K562 (cell line): ENCODE measurements around the gene FYB1. TPM values are rescaled to one million over a fixed set of nuclear protein-coding genes. Genes with fewer than 3 reads are reported as not detected.
A peak's percentile ranks its signal among the peaks of the same experiment; 100 is the strongest.

Source experiments
- ATAC-seq: fragments of 200-7000 bp; cut with Tn5 transposase; 3 replicates; pipeline ENCODE4 v1.9.1; 2020; ENCODE audit warnings: moderate library complexity
- BruUV-seq: library from RNA; stranded (reverse); fragments of 400-500 nt; replicated peaks from 2 replicates; lab custom pipeline; 2021; lab: Mats Ljungman, UMichigan
- CTCF ChIA-PET: fragments of 300-600 bp; formaldehyde crosslinking; extraction: SDS; loops from one replicate; lab custom pipeline; 2021; ENCODE audit warnings: low intra/inter-chr PET ratio; lab: Yijun Ruan, JAX
- POLR2A ChIA-PET: fragments of 300-600, 350-650 bp; sonication (Branson Sonifier 250); formaldehyde crosslinking; extraction: SDS; loops from one replicate; lab custom pipeline; 2021; ENCODE audit warnings: antibody characterized with exemption, inconsistent platforms; lab: Yijun Ruan, JAX
- DNase-seq, 4 experiments: peaks; one replicate each; pipeline versions ENCODE4 v3.0.0 to v3.0.0-alpha.2; 2011 to 2018; ENCODE audit warnings: low spot score in 3 of 4, mixed read lengths in 3 of 4; ENCODE audit errors: extremely low read depth in 1 of 4
- FAIRE-seq: peaks from 2 replicates; lab custom pipeline; 2011; peaks lifted over from hg19 to GRCh38; lab: Jason Lieb, UNC
- H2AFZ ChIP-seq: 2 replicates; pipeline ENCODE4 v1.6.0; 2011; ENCODE audit warnings: low read depth, low read length, control low read depth, inconsistent platforms
- H3K27ac ChIP-seq: fragments of 200-600 bp; 3 replicates; pipeline ENCODE4 v1.8.0; 2011; ENCODE audit warnings: low read depth, mild to moderate bottlenecking, control low read depth, inconsistent platforms, low read length, moderate library complexity, mixed read lengths; ENCODE audit errors: extremely low read depth
- H3K27me3 ChIP-seq, 2 experiments: fragments of 300-600 bp in 1 of 2; 2 replicates in 1 of 2; 3 replicates in 1 of 2; pipeline versions ENCODE4 v1.6.0 to v1.8.0; 2011; ENCODE audit warnings: inconsistent platforms in 2 of 2, low read length in 2 of 2, mild to moderate bottlenecking in 1 of 2, mixed read lengths in 1 of 2, moderate library complexity in 1 of 2; ENCODE audit not compliant: control insufficient read depth in 2 of 2, insufficient read depth in 2 of 2
- H3K36me3 ChIP-seq: fragments of 300-600 bp; 3 replicates; pipeline ENCODE4 v1.8.0; 2011; ENCODE audit warnings: mild to moderate bottlenecking, low read length, inconsistent platforms; ENCODE audit not compliant: control insufficient read depth, insufficient read depth
- H3K4me1 ChIP-seq, 2 experiments: fragments of 200-600 bp in 1 of 2; replicated peaks in 1 of 2; 2 replicates in 1 of 2; 3 replicates in 1 of 2; pipeline versions ENCODE4 v1.5.1 to v1.8.0; 2011; ENCODE audit warnings: inconsistent platforms in 2 of 2, low read length in 2 of 2, mild to moderate bottlenecking in 1 of 2, mixed read lengths in 1 of 2, moderate library complexity in 1 of 2; ENCODE audit not compliant: control insufficient read depth in 2 of 2, insufficient read depth in 2 of 2
- H3K4me2 ChIP-seq: 2 replicates; pipeline ENCODE4 v1.6.1; 2011; ENCODE audit warnings: low read length, control low read depth, inconsistent platforms, mixed read lengths; ENCODE audit not compliant: insufficient read depth
- H3K4me3 ChIP-seq: fragments of 200-600 bp; sonication (generic), shearing (Covaris generic); 2 replicates; pipeline ENCODE4 v1.5.1; 2016; ENCODE audit warnings: control low read depth, inconsistent platforms
- H3K79me2 ChIP-seq: fragments of 200-600 bp; 3 replicates; pipeline ENCODE4 v1.8.0; 2011; ENCODE audit warnings: low read length, inconsistent platforms; ENCODE audit not compliant: control insufficient read depth, insufficient read depth
- H3K9ac ChIP-seq, 2 experiments: 2 replicates each; pipeline versions ENCODE4 v1.6.0 to v1.6.1; 2011; ENCODE audit warnings: low read depth in 2 of 2, low read length in 2 of 2, control low read depth in 1 of 2, inconsistent platforms in 1 of 2, mild to moderate bottlenecking in 1 of 2, mixed read lengths in 1 of 2; ENCODE audit not compliant: insufficient read depth in 1 of 2
- H3K9me1 ChIP-seq: one replicate; pipeline ENCODE4 v1.6.0; 2011; ENCODE audit warnings: inconsistent platforms, mild to moderate bottlenecking, low read length, moderate library complexity; ENCODE audit not compliant: control insufficient read depth, insufficient read depth
- H3K9me3 ChIP-seq: replicated peaks from 2 replicates; pipeline ENCODE4 v1.5.1; 2011; ENCODE audit warnings: low read depth, low read length, inconsistent platforms; ENCODE audit not compliant: control insufficient read depth, insufficient read depth
- H4K20me1 ChIP-seq: replicated peaks from 2 replicates; pipeline ENCODE4 v1.6.1; 2011; ENCODE audit warnings: low read length, inconsistent platforms, mixed read lengths; ENCODE audit not compliant: control insufficient read depth, insufficient read depth
- ATF3 ChIP-seq, 2 experiments: fragments of 450-650 bp in 1 of 2; sonication (generic) in 1 of 2; formaldehyde crosslinking in 1 of 2; IDR thresholded peaks in 1 of 2; conservative IDR thresholded peaks in 1 of 2; 2 replicates each; pipeline versions ENCODE4 v1.6.1 to v1.8.1; 2016 to 2023; ENCODE audit warnings: mild to moderate bottlenecking in 2 of 2, moderate library complexity in 2 of 2, inconsistent platforms in 1 of 2, missing genetic modification reagents in 1 of 2
- CEBPB ChIP-seq: fragments of 450-650 bp; IDR thresholded peaks from 2 replicates; pipeline ENCODE4 v1.6.1; 2016; ENCODE audit warnings: missing genetic modification characterization, missing compliant biosample characterization
- DACH1 ChIP-seq: fragments of 450-650 bp; IDR thresholded peaks from 2 replicates; pipeline ENCODE4 v1.6.1; 2018; ENCODE audit not compliant: partially characterized antibody
- ETV5 ChIP-seq: sonication (generic); formaldehyde crosslinking; IDR thresholded peaks from 2 replicates; pipeline ENCODE4 v1.4.0; 2020; ENCODE audit warnings: low read depth, mild to moderate bottlenecking, missing genetic modification reagents
- FOSL1 ChIP-seq: fragments of 200-800 bp; sonication (Bioruptor generic); conservative IDR thresholded peaks from 2 replicates; pipeline ENCODE4 v1.6.1; 2016; ENCODE audit warnings: missing genetic modification characterization, missing compliant biosample characterization
- JUND ChIP-seq, 2 experiments: IDR thresholded peaks; 2 replicates in 1 of 2; 3 replicates in 1 of 2; pipeline ENCODE4 v1.6.1; 2011; ENCODE audit warnings: borderline replicate concordance in 2 of 2, low read depth in 2 of 2, low read length in 2 of 2, improper control_type of control experiment in 1 of 2, missing biosample characterization in 1 of 2, missing genetic modification characterization in 1 of 2, missing genetic modification reagents in 1 of 2
- MEIS2 ChIP-seq: fragments of 450-650 bp; IDR thresholded peaks from 2 replicates; pipeline ENCODE4 v1.6.1; 2014; ENCODE audit warnings: mild to moderate bottlenecking; ENCODE audit not compliant: partially characterized antibody
- POLR2H ChIP-seq: IDR thresholded peaks from 2 replicates; pipeline ENCODE4 v1.6.1; 2016; ENCODE audit warnings: missing genetic modification characterization, low read depth, mild to moderate bottlenecking, control low read depth, missing compliant biosample characterization, moderate library complexity
- SOX6 ChIP-seq: fragments of 450-650 bp; IDR thresholded peaks from 2 replicates; pipeline ENCODE4 v1.6.1; 2014; ENCODE audit warnings: mild to moderate bottlenecking
- TEAD4 ChIP-seq, 2 experiments: sonication (generic) in 1 of 2; formaldehyde crosslinking in 1 of 2; IDR thresholded peaks; 2 replicates each; pipeline versions ENCODE4 v1.6.1 to v1.8.0; 2012 to 2022; ENCODE audit warnings: borderline replicate concordance in 1 of 2, inconsistent platforms in 1 of 2, low read length in 1 of 2, mild to moderate bottlenecking in 1 of 2, missing genetic modification reagents in 1 of 2
- ZNF311 ChIP-seq: fragments of 250-450 bp; sonication (Bioruptor Pico); IDR thresholded peaks from 2 replicates; pipeline ENCODE4 v1.4.0; 2020; ENCODE audit warnings: mild to moderate bottlenecking, moderate library complexity
- WGBS: fragments of 100-300 bp; shearing (Covaris generic); methylation state at CpG from one replicate; pipeline ENCODE4 v1.1.6; 2016; ENCODE audit warnings: low coverage, mixed read lengths; ENCODE audit not compliant: insufficient coverage; ENCODE audit errors: missing lambda C conversion rate; 5-methylcytosine and 5-hydroxymethylcytosine counted together
- in situ Hi-C: fragments of 300-500 bp; cut with MboI; formaldehyde crosslinking; loops from 4 replicates; pipeline ENCODE4 v1.15.0; 2018; ENCODE audit warnings: inconsistent platforms, mixed read lengths
- intact Hi-C: fragments of 100-400 bp; cut with micrococcal nuclease; formaldehyde crosslinking; loops from 2 replicates; pipeline ENCODE4 v1.14.2; 2022
- polyA plus RNA-seq, 8 experiments: library from polyadenylated mRNA; depleted of rRNA in 4 of 8; stranded (reverse) in 5 of 8; unstranded in 3 of 8; fragments of >200 nt; fragmentation: Nextera tagmentation in 2 of 8; fragmentation: Illumina TruSeq in 1 of 8; extraction: Ambion mirVana in 2 of 8; extraction: Trizol in 1 of 8; gene quantifications; 2 replicates each; pipeline versions ENCODE4 v1.2.1 to v1.2.3, GENCODE V29; 2011 to 2014; ENCODE audit warnings: inconsistent platforms in 1 of 8, missing spikeins in 1 of 8
- total RNA-seq, 7 experiments: library from RNA; depleted of rRNA in 6 of 7; stranded (reverse); fragments of >200 nt in 6 of 7; fragmentation: Illumina TruSeq in 2 of 7; extraction: Trizol in 2 of 7; gene quantifications; 2 replicates each; pipeline versions ENCODE4 v1.2.1 to v1.2.3, GENCODE V29; 2011 to 2021; ENCODE audit warnings: low replicate concordance in 1 of 7
- TF ChIP-seq, protein P1 (sequence below): fragments of 450-650 bp; formaldehyde crosslinking; IDR thresholded peaks from 2 replicates; pipeline ENCODE4 v1.4.0; 2020; ENCODE audit warnings: mild to moderate bottlenecking, moderate library complexity

Gene FYB1
- total and polyA plus RNA-seq, 9 of the 15 experiments (the other 6 are each of a cell fraction or from before 2014, with no cell fraction given): 4.7 to 31.5 (median 9.7) TPM

DNA sequence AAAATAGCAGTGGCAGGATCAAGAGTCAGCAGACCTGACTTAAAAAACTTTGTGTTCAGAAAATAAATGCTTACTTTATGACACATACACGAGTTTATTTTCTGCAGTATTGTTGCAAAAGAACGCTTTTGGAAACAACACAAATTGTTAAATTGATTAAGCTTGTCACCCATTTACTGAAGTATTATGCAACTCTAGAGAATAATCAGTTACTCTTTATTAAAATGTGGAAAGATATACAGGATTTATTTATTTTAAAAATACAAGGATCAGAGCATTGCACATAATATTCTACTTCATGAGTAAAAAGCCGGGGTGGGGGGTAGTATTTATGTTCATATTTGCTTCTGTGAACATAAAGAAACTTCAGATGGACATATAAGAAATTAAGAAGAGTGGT lies 20.0 kb downstream of the FYB1 start (continued):
- peak; percentile 56; the same call in 1 of the 2 replicates for TF ChIP-seq CEBPB (tag)
- TF ChIP-seq SOX6: no peak
- TF ChIP-seq MEIS2: no peak
- TF ChIP-seq, all 486 proteins: peak for 3

- Histone ChIP-seq H3K36me3 (no peaks in the 10 kb centered on the region), H3K27ac (peak overlapping the region; percentile 8; the same call in 1 of the 3 replicates), H3K9me1 (no peaks in the 10 kb centered on the region), H3K9ac (peak overlapping the region in 1 of 2 experiments; percentile 5; a peak in 1 of 4 replicates), H2AFZ (peak overlapping the region; percentile 4; the same call in 1 of the 2 replicates), H3K4me2 (peak overlapping the region; percentile 22; the same call in 1 of the 2 replicates), H3K4me3 (no peak overlapping the region), H3K27me3 (no peaks in the 10 kb centered on the region), H4K20me1 (no peaks in the 10 kb centered on the region), H3K4me1 (peaks cover 24 to 54% of the 10 kb centered on the region in 2 experiments; a peak in 4 of 5 replicates), H3K79me2 (peaks cover 59% of the 10 kb centered on the region), H3K9me3 (no peaks in the 10 kb centered on the region)
- in situ Hi-C loops (no loop called here), intact Hi-C loops (no loop called here)
- DNase-seq: no peak
- ChIA-PET POLR2A (interaction anchor here (1.0 kb wide), 1 partner anchor 19 kb away, joined by 3 read pairs; no protein-coding TSS in a partner anchor), CTCF (no interaction called here)
- ATAC-seq: no peak
- TF ChIP-seq ZNF311 (CRISPR knock-in tag): 0 out of 2 replicates have a peak, but pooled peaks have one; percentile 19
- TF ChIP-seq POLR2H (tag): peak; percentile 32; the same call in 1 of the 2 replicates
- TF ChIP-seq, protein P1, sequence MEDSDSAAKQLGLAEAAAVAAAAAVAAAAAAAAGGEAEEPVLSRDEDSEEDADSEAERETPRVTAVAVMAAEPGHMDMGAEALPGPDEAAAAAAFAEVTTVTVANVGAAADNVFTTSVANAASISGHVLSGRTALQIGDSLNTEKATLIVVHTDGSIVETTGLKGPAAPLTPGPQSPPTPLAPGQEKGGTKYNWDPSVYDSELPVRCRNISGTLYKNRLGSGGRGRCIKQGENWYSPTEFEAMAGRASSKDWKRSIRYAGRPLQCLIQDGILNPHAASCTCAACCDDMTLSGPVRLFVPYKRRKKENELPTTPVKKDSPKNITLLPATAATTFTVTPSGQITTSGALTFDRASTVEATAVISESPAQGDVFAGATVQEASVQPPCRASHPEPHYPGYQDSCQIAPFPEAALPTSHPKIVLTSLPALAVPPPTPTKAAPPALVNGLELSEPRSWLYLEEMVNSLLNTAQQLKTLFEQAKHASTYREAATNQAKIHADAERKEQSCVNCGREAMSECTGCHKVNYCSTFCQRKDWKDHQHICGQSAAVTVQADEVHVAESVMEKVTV (CRISPR knock-in tag): no peak
- TF ChIP-seq JUND (IDR thresholded peaks at IDR 0.05; ENCODE audit: borderline replicate concordance, low read depth, low read length): peak; percentile 72
- peak; percentile 66; the same call in 2 of the 3 replicates for TF ChIP-seq JUND (tag; IDR thresholded peaks at IDR 0.05; ENCODE audit: borderline replicate concordance, low read depth, low read length)
- peak; percentile 45; the same call in 1 of the 2 replicates for TF ChIP-seq ATF3 (IDR thresholded peaks at IDR 0.05)
- no peak for TF ChIP-seq ATF3 (CRISPR knock-in tag; conservative IDR thresholded peaks at IDR 0.05)
- TF ChIP-seq FOSL1: 0 out of 2 replicates have a peak, but pooled peaks have one; percentile 9
- TF ChIP-seq TEAD4 (IDR thresholded peaks at IDR 0.05; ENCODE audit: low read length): peak; percentile 49
- TF ChIP-seq TEAD4 (CRISPR knock-in tag; IDR thresholded peaks at IDR 0.05; ENCODE audit: borderline replicate concordance): no peak
- no peak for TF ChIP-seq ETV5 (CRISPR knock-in tag)
- peak; percentile 64 for TF ChIP-seq DACH1
- no TSS peak for BruUV-seq
- 45% methylated on average over 5 of the region's 5 CpGs for WGBS
- no peak for FAIRE-seq
Observed at GRCh38 chr5:39198127-39198526, 21.2 kb downstream of the FYB1 start.
